HG03432 (cell line): Measurements from ENCODE around the gene ADGRL4.

Source experiments
- ATAC-seq: cut with Tn5 transposase; IDR thresholded peaks from one replicate; pipeline ENCODE4 v1.9.1; 2021; ENCODE audit warnings: mild to moderate bottlenecking, moderate library complexity; ENCODE audit not compliant: unreplicated experiment

The ADGRL4 gene

GRCh38 chr1:78840453-78841271 lies 165.9 kb downstream of the ADGRL4 start:
- peak; percentile 51 for ATAC-seq
